Stomach smooth muscle (tissue), 2 donors: Measurements from ENCODE around the gene BRPF3.

Experiments used
- H3K27ac ChIP-seq: one replicate; pipeline ENCODE4 v1.7.0; 2013; ENCODE audit warnings: mild to moderate bottlenecking, low read length, inconsistent platforms
- H3K27me3 ChIP-seq, 2 donors: one replicate each; pipeline ENCODE4 v1.7.0; 2013; ENCODE audit warnings: low read length in 2 of 2; ENCODE audit not compliant: insufficient read depth in 2 of 2, control insufficient read depth in 1 of 2
- H3K36me3 ChIP-seq, 2 donors: one replicate each; pipeline ENCODE4 v1.7.0; 2013; ENCODE audit warnings: low read length in 2 of 2; ENCODE audit not compliant: control insufficient read depth in 2 of 2, insufficient read depth in 2 of 2
- H3K4me1 ChIP-seq: one replicate; pipeline ENCODE4 v1.7.0; 2013; ENCODE audit warnings: low read length; ENCODE audit not compliant: control insufficient read depth, insufficient read depth
- H3K4me3 ChIP-seq, 2 donors: one replicate each; pipeline ENCODE4 v1.7.0; 2013; ENCODE audit warnings: low read length in 2 of 2
- H3K9ac ChIP-seq, 2 donors: one replicate each; pipeline ENCODE4 v1.7.0; 2013; ENCODE audit warnings: low read length in 2 of 2, mild to moderate bottlenecking in 1 of 2
- H3K9me3 ChIP-seq, 2 donors: one replicate each; pipeline ENCODE4 v1.7.0; 2013; ENCODE audit warnings: low read length in 2 of 2; ENCODE audit not compliant: control insufficient read depth in 2 of 2
- donor health status: healthy.
- donor health status: Pancreatic carcinoma.

BRPF3 gene

DNA sequence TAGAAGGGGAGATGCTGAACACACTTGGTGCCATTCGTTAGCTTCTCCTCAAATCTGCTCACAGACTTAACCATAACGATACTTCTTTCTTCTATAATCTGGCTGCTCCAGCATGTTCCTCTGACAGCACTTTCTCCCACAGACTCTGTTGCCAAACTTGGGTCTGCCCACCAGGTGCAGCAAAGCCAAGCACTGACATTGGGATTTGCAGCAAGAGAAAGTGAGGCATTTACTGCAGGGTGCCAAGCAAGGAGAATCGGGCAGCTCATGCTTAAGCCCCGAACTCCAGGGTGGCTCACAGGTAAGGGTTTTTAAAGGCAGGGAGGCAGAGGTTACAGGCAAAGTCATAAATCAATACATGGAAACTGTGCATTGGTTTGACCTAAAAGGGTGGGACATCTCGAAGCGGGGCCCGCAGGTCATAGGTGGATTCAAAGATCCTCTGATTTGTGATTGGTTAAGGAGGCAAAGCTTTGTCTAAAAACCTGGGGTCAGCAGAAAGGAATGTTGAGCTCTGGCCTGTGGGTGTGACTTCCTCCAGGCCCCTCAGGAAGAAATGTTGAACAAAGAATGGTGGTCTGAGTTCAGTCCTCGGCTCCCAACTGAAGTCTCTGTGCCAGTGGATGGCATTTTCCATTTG lies 48.2 kb downstream of the BRPF3 start:
- Histone ChIP-seq H3K27ac (no peak overlapping the region), H3K4me1 (no peaks in the 10 kb centered on the region), H3K27me3 (peaks cover 0 to 2% of the 10 kb centered on the region in 2 donors), H3K36me3 (no peaks in the 10 kb centered on the region), H3K4me3 (no peak overlapping the region), H3K9me3 (no peaks in the 10 kb centered on the region), H3K9ac (no peak overlapping the region)

DNA sequence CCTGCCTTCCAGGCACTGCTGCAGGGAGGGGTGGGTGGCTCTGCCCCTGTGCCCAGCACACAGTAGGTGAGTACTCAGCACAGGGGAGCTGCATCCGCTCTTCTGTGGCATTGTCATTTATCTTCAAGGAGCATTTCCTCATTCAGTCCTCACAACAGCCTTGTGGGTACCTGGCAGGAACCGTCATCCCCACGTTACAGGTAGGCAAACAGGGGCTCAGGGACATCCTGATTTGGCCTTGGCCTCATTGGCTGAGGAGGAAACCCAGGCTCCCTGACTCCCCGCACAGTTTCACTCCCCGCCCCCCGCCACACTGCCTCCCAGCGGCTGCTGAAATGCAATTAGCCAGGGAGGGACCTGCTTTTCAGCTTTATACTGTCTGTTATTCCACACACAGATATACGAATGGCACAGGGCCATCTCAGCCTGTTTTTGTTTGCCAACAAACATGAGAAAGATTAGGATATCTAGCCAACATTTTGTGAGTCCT lies 49.1 kb downstream of the BRPF3 start:
- no peaks in the 10 kb centered on the region for H3K36me3 ChIP-seq
- no peak overlapping the region for H3K27ac ChIP-seq
- H3K27me3 ChIP-seq: peaks cover 0 to 2% of the 10 kb centered on the region in 2 donors
- H3K4me3 ChIP-seq: no peak overlapping the region
- no peaks in the 10 kb centered on the region for H3K4me1 ChIP-seq
- H3K9ac ChIP-seq: no peak overlapping the region
- no peaks in the 10 kb centered on the region for H3K9me3 ChIP-seq

DNA sequence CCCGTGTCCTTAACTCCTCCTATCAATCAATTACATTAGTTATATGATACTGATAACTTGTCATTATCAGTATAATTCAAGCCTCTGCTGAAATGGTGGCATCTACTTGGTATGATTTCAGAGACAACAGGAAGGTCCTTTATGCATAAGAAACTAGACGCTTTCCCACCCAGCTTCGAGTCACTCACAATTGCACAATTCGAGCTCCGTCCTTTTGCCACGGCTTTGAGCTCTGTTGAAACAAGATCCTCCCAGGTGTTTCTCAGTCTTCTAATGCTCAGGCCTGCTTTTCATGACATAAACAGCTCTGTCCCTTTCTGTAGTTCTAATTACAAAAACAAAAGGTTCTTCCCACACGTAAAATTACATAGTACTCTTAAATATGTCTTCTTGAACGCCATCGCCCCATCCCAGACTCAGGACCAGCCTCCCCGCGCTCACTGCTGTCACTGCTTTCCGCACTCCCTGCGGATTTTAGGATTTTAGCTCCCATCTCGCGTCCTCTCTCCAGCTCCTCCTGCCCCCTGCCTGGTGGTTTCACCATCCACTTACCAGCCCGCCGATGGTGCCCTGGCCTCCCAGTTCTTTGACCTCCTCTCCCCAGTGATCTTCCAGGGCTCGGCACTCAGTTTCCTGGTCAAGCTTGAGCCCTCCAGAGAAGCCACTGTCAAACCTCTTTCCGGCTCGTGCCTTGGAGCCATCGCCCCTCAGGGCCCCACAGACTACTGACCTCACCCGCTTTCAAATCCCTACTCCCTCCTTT lies 50.1 kb downstream of the BRPF3 start:
- Histone ChIP-seq H3K4me3 (no peak overlapping the region), H3K27ac (no peak overlapping the region), H3K36me3 (no peaks in the 10 kb centered on the region), H3K4me1 (no peaks in the 10 kb centered on the region), H3K9me3 (no peaks in the 10 kb centered on the region), H3K9ac (no peak overlapping the region), H3K27me3 (peaks cover 0 to 2% of the 10 kb centered on the region in 2 donors)

DNA sequence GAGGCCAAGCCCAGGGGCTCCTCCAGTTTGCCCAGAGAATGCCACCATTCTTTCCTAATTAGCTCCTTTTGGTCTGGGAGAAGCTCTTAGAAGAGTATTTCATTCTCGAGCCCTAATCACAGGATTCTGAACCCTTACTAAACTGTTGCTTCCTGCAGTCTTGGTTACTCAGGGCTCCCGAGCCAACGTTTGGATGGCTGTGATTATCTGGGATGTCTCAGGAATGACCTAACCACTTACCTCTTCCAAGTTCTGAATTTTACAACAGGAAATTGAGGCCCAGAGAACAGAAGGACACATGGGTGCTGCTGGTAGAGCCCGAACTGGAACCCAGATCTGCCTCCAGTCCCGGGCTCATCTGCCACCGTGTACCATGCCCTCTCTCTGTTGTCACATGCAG lies 51.1 kb downstream of the BRPF3 start:
- H3K9me3 ChIP-seq: no peaks in the 10 kb centered on the region
- no peak overlapping the region for H3K4me3 ChIP-seq
- H3K9ac ChIP-seq: no peak overlapping the region
- no peaks in the 10 kb centered on the region for H3K4me1 ChIP-seq
- no peaks in the 10 kb centered on the region for H3K27me3 ChIP-seq
- no peak overlapping the region for H3K27ac ChIP-seq
- no peaks in the 10 kb centered on the region for H3K36me3 ChIP-seq

DNA sequence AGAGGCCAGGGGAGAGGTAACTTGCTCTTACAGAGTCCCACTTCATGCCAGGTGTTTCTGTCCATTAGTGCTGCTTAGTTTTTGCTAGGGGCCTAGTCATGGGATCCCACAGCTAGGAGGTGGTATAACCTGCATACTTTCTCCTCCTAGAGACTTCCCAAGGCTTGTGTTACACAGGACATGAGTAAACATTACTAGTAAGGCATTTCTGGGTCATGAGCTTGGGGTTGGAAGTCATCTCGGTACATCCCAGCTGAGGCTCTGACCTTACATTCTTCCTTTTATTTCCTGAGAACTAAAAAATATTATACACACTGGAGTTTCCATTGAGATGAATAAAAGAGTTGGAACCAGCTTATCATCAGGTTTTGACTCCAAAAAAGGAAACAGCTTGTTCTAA lies 52.4 kb downstream of the BRPF3 start:
- H3K27ac ChIP-seq: no peak overlapping the region
- no peaks in the 10 kb centered on the region for H3K27me3 ChIP-seq
- H3K9me3 ChIP-seq: no peaks in the 10 kb centered on the region
- no peak overlapping the region for H3K4me3 ChIP-seq
- H3K36me3 ChIP-seq: no peaks in the 10 kb centered on the region
- H3K9ac ChIP-seq: no peak overlapping the region
- no peaks in the 10 kb centered on the region for H3K4me1 ChIP-seq

DNA sequence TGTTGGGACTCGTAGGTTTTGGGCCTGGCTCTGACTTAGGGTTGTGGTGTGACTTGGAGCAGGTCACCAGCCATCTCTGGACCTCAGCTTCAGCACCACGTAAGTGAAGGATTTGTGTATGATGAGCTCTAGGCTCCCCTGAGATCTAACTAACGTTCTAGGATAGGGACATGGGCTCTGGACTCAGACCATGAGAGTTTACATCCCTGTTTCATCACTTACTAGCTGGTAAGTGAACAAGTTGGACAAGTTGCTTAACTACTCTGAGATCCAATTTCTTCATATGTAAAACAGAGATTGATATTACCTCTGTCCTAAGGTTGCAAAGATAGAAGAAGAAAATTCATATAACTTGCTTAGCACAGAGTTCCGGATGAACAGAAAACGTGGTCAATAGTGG lies 53.0 kb downstream of the BRPF3 start:
- no peak overlapping the region for H3K9ac ChIP-seq
- H3K27ac ChIP-seq: no peak overlapping the region

DNA sequence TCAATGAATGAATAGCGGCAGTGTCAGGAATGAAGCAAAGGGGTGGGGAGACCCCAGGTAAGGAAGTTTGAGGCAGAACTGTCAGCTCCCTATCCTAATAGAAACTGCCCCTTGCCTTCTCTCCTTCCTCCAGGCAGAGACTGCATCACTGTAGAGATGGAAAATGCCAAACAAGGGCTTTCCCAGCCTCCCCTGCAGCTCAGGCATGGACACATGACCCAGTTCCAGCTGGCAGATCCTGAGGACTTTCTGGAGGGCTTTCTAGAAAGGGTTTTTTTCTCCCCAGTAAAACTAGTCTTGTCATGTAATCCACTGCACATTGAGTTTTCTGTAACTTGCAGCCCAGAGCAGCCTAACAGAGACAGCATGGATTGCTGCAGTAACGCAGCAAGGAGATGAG lies 55.5 kb downstream of the BRPF3 start:
- Histone ChIP-seq H3K36me3 (no peaks in the 10 kb centered on the region), H3K9me3 (no peaks in the 10 kb centered on the region), H3K27me3 (no peaks in the 10 kb centered on the region), H3K4me1 (no peaks in the 10 kb centered on the region), H3K4me3 (no peak overlapping the region), H3K27ac (no peak overlapping the region), H3K9ac (no peak overlapping the region)

More for the DNA sequence above, 53.0 kb downstream of the BRPF3 start:
- Histone ChIP-seq H3K4me1 (no peaks in the 10 kb centered on the region), H3K36me3 (no peaks in the 10 kb centered on the region), H3K27me3 (no peaks in the 10 kb centered on the region), H3K9me3 (no peaks in the 10 kb centered on the region), H3K4me3 (no peak overlapping the region)

DNA sequence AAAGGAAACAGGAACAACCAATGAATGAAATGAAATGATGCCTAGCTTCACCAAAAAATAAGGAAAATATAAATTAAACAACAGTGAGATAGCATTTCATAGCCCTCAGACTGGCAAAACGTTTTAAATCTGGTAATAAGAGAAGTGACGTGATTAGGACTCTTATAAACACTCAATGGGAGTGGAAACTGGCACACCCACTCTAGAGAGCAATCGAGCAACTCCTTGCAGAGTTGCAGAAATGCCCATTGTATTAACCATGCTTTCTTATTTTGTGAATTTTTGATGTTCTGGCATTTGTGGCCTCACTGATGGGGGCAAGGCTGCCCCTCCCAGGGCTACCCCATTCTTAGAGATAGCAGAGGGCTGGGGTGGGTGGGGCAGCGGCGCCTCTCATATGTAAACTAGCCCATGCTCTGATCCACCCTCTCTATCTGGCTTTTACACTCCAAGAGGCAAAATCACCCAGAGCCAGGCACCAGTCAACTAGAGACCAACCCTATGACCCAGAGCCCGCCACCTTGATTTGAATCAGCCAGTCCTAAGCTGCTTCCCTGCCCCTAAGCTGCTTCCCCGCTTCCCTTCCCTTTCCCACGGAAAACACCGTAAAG lies 67.0 kb downstream of the BRPF3 start:
- Histone ChIP-seq H3K9ac (no peak overlapping the region), H3K4me3 (no peak overlapping the region), H3K27ac (no peak overlapping the region), H3K4me1 (peaks cover 2% of the 10 kb centered on the region), H3K9me3 (peaks cover 0 to 7% of the 10 kb centered on the region in 2 donors), H3K36me3 (no peaks in the 10 kb centered on the region), H3K27me3 (peaks cover 2 to 3% of the 10 kb centered on the region in 2 donors)

DNA sequence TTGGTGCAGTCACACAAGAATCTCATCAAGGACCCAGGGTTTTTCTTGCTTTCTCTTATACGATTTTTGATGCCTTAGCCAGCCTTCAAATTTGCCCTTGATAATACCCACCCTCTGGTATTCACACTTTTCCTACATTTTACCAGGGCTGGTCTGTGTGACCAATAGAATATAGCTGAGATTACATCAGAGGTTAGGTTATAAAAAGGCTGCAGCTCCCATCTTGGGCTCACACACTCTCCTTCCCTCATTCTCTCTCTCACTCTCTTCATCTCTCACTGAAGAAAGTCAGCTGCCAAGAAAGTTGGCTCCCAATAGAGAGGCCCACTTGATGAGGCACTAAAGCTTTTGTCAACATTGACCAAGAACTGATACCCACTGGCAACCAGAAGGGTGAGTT lies 69.2 kb downstream of the BRPF3 start:
- H3K4me1 ChIP-seq: peaks cover 2% of the 10 kb centered on the region
- no peak overlapping the region for H3K27ac ChIP-seq
- H3K27me3 ChIP-seq: peaks cover 8 to 18% of the 10 kb centered on the region in 2 donors
- H3K9me3 ChIP-seq: peaks cover 0 to 7% of the 10 kb centered on the region in 2 donors
- no peak overlapping the region for H3K4me3 ChIP-seq
- no peak overlapping the region for H3K9ac ChIP-seq
- no peaks in the 10 kb centered on the region for H3K36me3 ChIP-seq

DNA sequence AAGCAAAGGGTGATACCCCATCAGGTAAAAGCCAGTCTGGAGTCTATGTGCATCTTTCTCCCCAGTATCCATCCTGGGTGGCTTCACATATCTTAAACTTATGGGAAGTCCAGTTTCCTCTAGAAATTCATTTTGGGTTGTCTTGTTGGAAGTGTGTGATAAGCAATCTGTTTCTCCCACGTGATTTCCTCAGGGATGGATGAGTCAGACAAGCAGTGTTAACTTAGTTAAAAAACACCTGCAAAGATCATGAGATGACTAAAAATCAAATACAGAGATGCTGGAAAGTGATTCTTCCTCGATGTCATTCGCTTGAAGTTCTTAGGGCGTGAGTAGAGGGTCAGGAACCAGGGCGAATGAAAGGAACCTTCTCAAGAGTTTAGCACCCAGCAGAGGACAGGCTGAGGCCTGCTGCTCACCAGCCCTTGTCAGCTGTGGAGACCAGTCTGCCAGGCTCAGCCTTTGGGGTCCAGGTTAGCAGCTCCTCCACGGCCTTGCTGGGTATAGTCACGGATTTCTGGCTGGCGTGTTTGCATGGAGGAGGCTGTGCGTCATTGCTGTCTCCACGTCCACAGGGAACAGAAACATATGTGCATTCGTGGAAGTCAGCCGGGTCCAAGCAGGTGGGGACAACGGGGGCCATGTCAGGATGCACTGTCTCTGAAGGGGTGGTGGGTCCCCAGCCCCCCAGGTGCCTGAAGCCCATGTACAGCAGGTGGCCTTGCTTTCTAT lies 70.5 kb downstream of the BRPF3 start:
- H3K9ac ChIP-seq: no peak overlapping the region
- H3K27ac ChIP-seq: no peak overlapping the region
- peaks cover 6 to 25% of the 10 kb centered on the region in 2 donors for H3K27me3 ChIP-seq
- peaks cover 0 to 7% of the 10 kb centered on the region in 2 donors for H3K9me3 ChIP-seq
- H3K4me1 ChIP-seq: peaks cover 2% of the 10 kb centered on the region
- H3K4me3 ChIP-seq: no peak overlapping the region
- no peaks in the 10 kb centered on the region for H3K36me3 ChIP-seq
